Endothelial cell of umbilical vein (primary cell): ENCODE measurements around the gene FAM241B. TPM values are rescaled to one million over a fixed set of nuclear protein-coding genes. Genes with fewer than 3 reads are reported as not detected.
A peak's percentile ranks its signal among the peaks of the same experiment; 100 is the strongest.

ENCODE experiments used
- BruUV-seq: library from RNA; stranded (reverse); fragments of 400-500 nt; replicated peaks from 2 replicates; lab custom pipeline; 2021; lab: Mats Ljungman, UMichigan
- CTCF ChIA-PET: fragments of 300-600, 350-600 bp; sonication (Branson Sonifier 250); formaldehyde crosslinking; loops from one replicate; lab custom pipeline; 2021; ENCODE audit warnings: antibody characterized with exemption, inconsistent platforms; lab: Charles Lee
- POLR2A ChIA-PET: fragments of 300-600, 350-600 bp; sonication (Branson Sonifier 250); formaldehyde crosslinking; loops from one replicate; lab custom pipeline; 2021; ENCODE audit warnings: antibody characterized with exemption, inconsistent platforms; lab: Charles Lee
- DNase-seq: peaks from one replicate; pipeline ENCODE4 v3.0.0-alpha.2; 2011; ENCODE audit warnings: low read depth, low spot score
- FAIRE-seq: peaks from 2 replicates; lab custom pipeline; 2011; peaks lifted over from hg19 to GRCh38; lab: Jason Lieb, UNC
- H2AFZ ChIP-seq: 2 replicates; pipeline ENCODE4 v1.6.0; 2012; ENCODE audit warnings: low read depth, low read length, control low read depth, inconsistent platforms
- H3K27ac ChIP-seq: 2 replicates; pipeline ENCODE4 v1.5.1; 2011; ENCODE audit warnings: low read depth, mild to moderate bottlenecking, control low read depth, low read length, moderate library complexity; ENCODE audit not compliant: insufficient read depth
- H3K27me3 ChIP-seq, 2 experiments: 2 replicates each; pipeline versions ENCODE4 v1.6.0 to v1.6.1; 2011; ENCODE audit warnings: low read length in 2 of 2, mixed read lengths in 1 of 2; ENCODE audit not compliant: control insufficient read depth in 2 of 2, insufficient read depth in 2 of 2
- H3K36me3 ChIP-seq, 2 experiments: 2 replicates in 1 of 2; 3 replicates in 1 of 2; pipeline ENCODE4 v1.5.1; 2011; ENCODE audit warnings: low read length in 2 of 2, mild to moderate bottlenecking in 1 of 2, moderate library complexity in 1 of 2; ENCODE audit not compliant: control insufficient read depth in 2 of 2, insufficient read depth in 2 of 2; ENCODE audit errors: extremely low read depth in 1 of 2
- H3K4me1 ChIP-seq: 3 replicates; pipeline ENCODE4 v1.5.1; 2011; ENCODE audit warnings: mild to moderate bottlenecking, low read length; ENCODE audit not compliant: control insufficient read depth, insufficient read depth; ENCODE audit errors: extremely low read depth
- H3K4me2 ChIP-seq: 2 replicates; pipeline ENCODE4 v1.6.1; 2011; ENCODE audit warnings: low read length, control low read depth, mixed read lengths; ENCODE audit not compliant: insufficient read depth
- H3K4me3 ChIP-seq, 3 experiments: fragments of 200-600 bp in 1 of 3; sonication (generic), shearing (Covaris generic) in 1 of 3; replicated peaks in 1 of 3; 2 replicates each; pipeline ENCODE4 v1.5.1; 2011 to 2016; ENCODE audit warnings: control low read depth in 3 of 3, low read length in 3 of 3, mild to moderate bottlenecking in 2 of 3, inconsistent platforms in 1 of 3, low read depth in 1 of 3, moderate library complexity in 1 of 3; ENCODE audit not compliant: insufficient read depth in 1 of 3
- H3K79me2 ChIP-seq: 2 replicates; pipeline ENCODE4 v1.6.0; 2012; ENCODE audit warnings: low read length, inconsistent platforms; ENCODE audit not compliant: control insufficient read depth, insufficient read depth
- H3K9ac ChIP-seq: replicated peaks from 2 replicates; pipeline ENCODE3; 2011; ENCODE audit warnings: low read length, control low read depth; ENCODE audit not compliant: insufficient read depth; ENCODE audit errors: extremely low read depth
- H3K9me1 ChIP-seq: replicated peaks from 3 replicates; pipeline ENCODE4 v1.6.0; 2011; ENCODE audit warnings: mild to moderate bottlenecking, low read length; ENCODE audit not compliant: control insufficient read depth, insufficient read depth; ENCODE audit errors: extremely low read depth
- H3K9me3 ChIP-seq: replicated peaks from 2 replicates; pipeline ENCODE4 v1.5.1; 2012; ENCODE audit warnings: low read length, inconsistent platforms; ENCODE audit not compliant: control insufficient read depth, insufficient read depth
- H4K20me1 ChIP-seq: replicated peaks from 2 replicates; pipeline ENCODE3; 2011; ENCODE audit warnings: mild to moderate bottlenecking, low read length; ENCODE audit not compliant: control insufficient read depth, insufficient read depth; ENCODE audit errors: extremely low read depth
- CTCF ChIP-seq, 2 donors: IDR thresholded peaks; 1 replicate in 1 of 2; 2 replicates in 1 of 2; pipeline ENCODE4 v1.5.1; 2011; ENCODE audit warnings: low read length in 2 of 2, mild to moderate bottlenecking in 2 of 2, moderate library complexity in 2 of 2, control low read depth in 1 of 2, inconsistent platforms in 1 of 2, low read depth in 1 of 2; ENCODE audit not compliant: insufficient read depth in 1 of 2; ENCODE audit errors: extremely low read depth in 1 of 2
- EZH2 ChIP-seq: IDR thresholded peaks from 2 replicates; pipeline ENCODE4 v1.6.1; 2012; ENCODE audit warnings: borderline replicate concordance, low read depth, mild to moderate bottlenecking, moderate library complexity, low read length, inconsistent platforms; ENCODE audit not compliant: severe bottlenecking
- JUN ChIP-seq: IDR thresholded peaks from 2 replicates; pipeline ENCODE4 v1.6.1; 2011; ENCODE audit warnings: borderline replicate concordance, low read depth; ENCODE audit not compliant: insufficient read length, insufficient read depth
- POLR2AphosphoS5 ChIP-seq: IDR thresholded peaks from 2 replicates; pipeline ENCODE4 v1.6.1; 2012; ENCODE audit warnings: low read depth, mild to moderate bottlenecking, control low read depth, low read length, moderate library complexity; ENCODE audit not compliant: insufficient read depth
- dilution Hi-C: fragments of 300-500 bp; cut with MboI; formaldehyde crosslinking; loops from one replicate; pipeline ENCODE4 v1.15.0; 2019; ENCODE audit warnings: low sequenced_read_pairs; ENCODE audit not compliant: extremely low pct_ligation_motif_present
- intact Hi-C: fragments of 100-400 bp; cut with micrococcal nuclease; formaldehyde crosslinking; loops from one replicate; pipeline ENCODE4 v1.10.0; 2022
- polyA plus RNA-seq, 4 experiments: library from polyadenylated mRNA; depleted of rRNA in 3 of 4; stranded (reverse) in 3 of 4; unstranded in 1 of 4; fragments of >200 nt; gene quantifications; 2 replicates each; pipeline versions ENCODE4 v1.2.1 to v1.2.3, GENCODE V29; 2011 to 2012; ENCODE audit warnings: missing spikeins in 1 of 4
- total RNA-seq: library from RNA; stranded (reverse); gene quantifications from 2 replicates; pipeline ENCODE4 v1.2.3, GENCODE V29; 2021
- TF ChIP-seq, protein P1 (sequence below): IDR thresholded peaks from 2 replicates; pipeline ENCODE4 v1.6.1; 2011; ENCODE audit not compliant: insufficient read depth, insufficient read length

Gene FAM241B
- total and polyA plus RNA-seq, 2 donors (not counting 3 experiments of a cell fraction or from before 2014, with no cell fraction given), result 0.23 TPM; not detected in 1

DNA sequence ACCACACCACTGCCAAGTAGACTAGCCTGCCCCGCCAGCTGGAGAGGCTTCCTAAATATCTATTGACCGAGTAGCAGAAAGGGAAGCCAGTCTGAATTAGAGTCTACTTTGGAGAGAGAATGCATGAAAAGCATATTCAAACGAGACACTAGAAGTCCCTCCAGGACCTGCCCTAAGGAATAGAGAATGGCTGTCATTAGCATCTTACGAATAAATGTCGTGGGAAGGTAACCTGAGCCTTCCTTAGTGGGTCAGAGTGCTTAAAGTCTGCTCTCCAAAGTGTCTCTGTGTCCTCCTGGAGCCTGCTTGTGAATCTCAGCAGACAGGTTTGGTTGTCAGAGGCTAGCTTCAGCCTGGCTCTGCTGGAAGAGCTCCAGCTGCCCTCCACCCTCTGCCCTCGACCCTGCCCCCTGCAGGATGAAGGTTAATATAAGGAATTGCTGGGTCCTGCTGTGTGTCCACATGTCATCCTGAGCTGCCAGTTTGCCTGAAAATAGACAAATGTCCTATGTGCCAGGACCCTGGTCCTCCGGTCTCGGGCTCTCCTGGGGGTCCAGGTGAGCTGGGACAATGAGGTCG lies 33.4 kb downstream of the FAM241B start:
- Histone ChIP-seq H3K27ac (no peak overlapping the region), H3K4me2 (no peak overlapping the region), H3K9ac (no peak overlapping the region), H3K9me1 (no peaks in the 10 kb centered on the region), H3K4me1 (no peaks in the 10 kb centered on the region), H3K36me3 (no peaks in the 10 kb centered on the region), H3K27me3 (peaks cover under 1 to 27% of the 10 kb centered on the region in 2 experiments), H2AFZ (no peak overlapping the region), H3K9me3 (no peaks in the 10 kb centered on the region), H4K20me1 (no peaks in the 10 kb centered on the region), H3K79me2 (no peaks in the 10 kb centered on the region), H3K4me3 (no peak overlapping the region)
- dilution Hi-C loops, result no loop called here
- DNase-seq, result no peak
- ChIA-PET POLR2A (no interaction called here), CTCF (interaction anchor here (1.0 to 2.1 kb wide), 3 partner anchors 16 to 53 kb away, joined by 3 to 4 read pairs (median 3); no protein-coding TSS in a partner anchor)
- FAIRE-seq, result no peak
- no peak for TF ChIP-seq POLR2AphosphoS5
- no TSS peak for BruUV-seq
- intact Hi-C loops, result no loop called here

GRCh38 chr10:69665474-69666320 lies 35.6 kb downstream of the FAM241B start:
- dilution Hi-C loops, result no loop called here
- peaks cover 5 to 37% of the 10 kb centered on the region in 2 experiments for H3K27me3 ChIP-seq
- POLR2A ChIA-PET, result no interaction called here

More at GRCh38 chr10:69665474-69666320, 35.6 kb downstream of the FAM241B start:
- CTCF ChIA-PET, result interaction anchor here (1.2 to 1.8 kb wide), 2 partner anchors 8 to 134 kb away, joined by 3 to 5 read pairs; no protein-coding TSS in a partner anchor
- H3K4me1 ChIP-seq, result no peaks in the 10 kb centered on the region
- no peaks in the 10 kb centered on the region for H3K9me3 ChIP-seq
- no peak overlapping the region for H3K4me3 ChIP-seq
- intact Hi-C loops, result no loop called here
- no peaks in the 10 kb centered on the region for H4K20me1 ChIP-seq
- H3K27ac ChIP-seq, result no peak overlapping the region
- H3K79me2 ChIP-seq, result no peaks in the 10 kb centered on the region
- no peaks in the 10 kb centered on the region for H3K9me1 ChIP-seq
- BruUV-seq, result no TSS peak
- H3K9ac ChIP-seq, result no peak overlapping the region
- H3K36me3 ChIP-seq, result no peaks in the 10 kb centered on the region
- no peak for DNase-seq
- no peak for FAIRE-seq
- no peak overlapping the region for H3K4me2 ChIP-seq
- no peak overlapping the region for H2AFZ ChIP-seq
- TF ChIP-seq EZH2 (no peak), JUN (no peak), CTCF (IDR thresholded peaks at IDR 0.05; ENCODE audit: extremely low read depth in 1 of 2, insufficient read depth in 1 of 2, low read depth in 1 of 2, low read length in 2 of 2) (peak in 1 of 2 donors; percentile 5)
- TF ChIP-seq, protein P1, sequence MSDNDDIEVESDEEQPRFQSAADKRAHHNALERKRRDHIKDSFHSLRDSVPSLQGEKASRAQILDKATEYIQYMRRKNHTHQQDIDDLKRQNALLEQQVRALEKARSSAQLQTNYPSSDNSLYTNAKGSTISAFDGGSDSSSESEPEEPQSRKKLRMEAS, result no peak
